ENCODE results near the gene OXNAD1. TPM values are rescaled to one million over a fixed set of nuclear protein-coding genes. Genes with fewer than 3 reads are reported as not detected.

The OXNAD1 gene
- total RNA-seq, 1 donor from 2014 or later = 29.5 TPM

DNA sequence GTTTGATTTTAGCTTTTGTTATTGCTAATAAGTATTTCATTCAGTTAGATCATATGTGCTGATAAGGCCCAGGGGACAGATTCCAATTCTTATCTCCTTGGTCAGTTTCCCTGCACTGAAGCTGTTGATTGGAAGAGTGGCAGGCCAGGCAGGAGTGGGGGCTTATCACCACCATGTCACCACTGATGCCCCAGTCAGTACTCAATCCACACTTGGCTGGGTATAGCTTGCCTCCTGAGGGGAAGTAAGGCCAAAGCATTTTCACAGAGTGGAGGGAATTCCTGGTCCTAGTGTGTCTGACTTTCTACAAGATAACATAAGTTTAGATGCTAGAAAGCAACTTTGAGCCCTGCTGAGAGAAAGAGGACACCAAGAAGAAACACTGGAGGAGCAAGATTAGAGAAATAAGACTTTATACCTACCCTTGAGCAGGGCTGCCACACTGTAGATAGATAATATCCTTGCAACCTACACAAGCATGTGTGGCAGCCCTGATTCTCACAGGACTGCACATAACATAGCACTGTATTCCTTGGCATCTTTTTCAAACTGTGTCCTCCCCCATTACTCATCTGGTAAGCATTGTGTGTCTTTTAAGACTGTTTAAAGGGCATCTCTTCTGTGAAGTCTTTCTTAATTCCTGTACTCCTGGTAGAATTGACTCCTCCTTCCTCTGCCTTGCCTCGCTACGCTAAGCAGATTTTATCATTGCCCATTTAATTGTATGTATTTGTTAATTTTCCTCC is 24.3 kb downstream of the OXNAD1 start:
- Mint-ChIP-seq H3K4me1 (ENCODE audit: low read depth) (peaks cover 82% of the 10 kb centered on the region), H3K36me3 (ENCODE audit: low read depth) (peaks cover 26% of the 10 kb centered on the region), H3K27ac (peak overlapping the region; percentile 80), H3K4me3 (peak overlapping the region; percentile 91), H3K9me3 (peaks cover 11% of the 10 kb centered on the region), H3K27me3 (ENCODE audit: insufficient read depth) (no peaks in the 10 kb centered on the region)
- no peak for DNase-seq (ENCODE audit: low spot score)
- intact Hi-C loops (cut with micrococcal nuclease) = loop anchor here (5.0 to 10.0 kb wide), 4 partner anchors 178 to 943 kb away; no protein-coding TSS in a partner anchor

DNA sequence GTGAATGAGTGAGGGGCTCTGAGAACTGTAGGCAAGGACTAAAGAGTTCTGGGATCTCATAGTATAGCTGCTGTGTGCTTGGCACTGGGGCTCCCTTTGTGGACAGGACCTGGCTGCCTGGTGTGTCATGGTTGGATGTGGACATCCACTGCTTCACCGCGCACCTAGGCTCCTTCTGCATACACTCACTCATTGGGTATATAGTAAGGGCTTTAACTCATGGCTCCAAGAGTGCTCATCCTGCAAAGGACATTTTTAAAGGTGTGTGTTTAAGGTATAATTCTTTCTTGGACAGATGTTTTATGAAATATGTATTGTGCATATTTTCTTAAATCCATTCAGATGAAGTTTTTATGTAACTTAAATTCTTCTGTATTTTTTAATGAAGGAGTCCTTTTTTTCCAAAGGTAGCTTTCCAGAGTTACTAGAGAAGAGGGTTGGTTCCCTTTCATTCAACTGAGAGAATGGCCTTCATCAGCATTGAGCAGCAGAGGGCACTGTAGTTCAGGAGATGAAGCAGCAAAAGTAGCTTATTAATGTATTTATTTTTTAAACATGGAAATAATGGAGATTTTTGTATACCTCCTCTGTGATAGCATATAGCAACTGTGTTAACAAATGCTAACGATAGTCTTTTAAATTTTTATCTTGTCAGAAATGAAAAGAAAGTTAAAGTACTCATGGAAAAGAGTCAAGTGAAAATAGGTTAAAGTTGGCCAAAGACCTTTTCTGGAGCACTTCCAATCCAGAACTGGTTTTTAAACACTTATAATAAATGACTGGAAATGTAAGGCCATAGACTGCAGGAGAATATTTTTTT is 25.2 kb downstream of the OXNAD1 start:
- Mint-ChIP-seq H3K27ac (peak overlapping the region; percentile 80), H3K4me3 (peak overlapping the region; percentile 91), H3K36me3 (ENCODE audit: low read depth) (peaks cover 23% of the 10 kb centered on the region), H3K4me1 (ENCODE audit: low read depth) (peaks cover 80% of the 10 kb centered on the region), H3K9me3 (peaks cover 14% of the 10 kb centered on the region), H3K27me3 (ENCODE audit: insufficient read depth) (no peaks in the 10 kb centered on the region)
- no peak for DNase-seq (ENCODE audit: low spot score)
- intact Hi-C loops (cut with micrococcal nuclease) = loop anchor here (1.0 to 10.0 kb wide), 5 partner anchors 29 to 925 kb away; no protein-coding TSS in a partner anchor

DNA sequence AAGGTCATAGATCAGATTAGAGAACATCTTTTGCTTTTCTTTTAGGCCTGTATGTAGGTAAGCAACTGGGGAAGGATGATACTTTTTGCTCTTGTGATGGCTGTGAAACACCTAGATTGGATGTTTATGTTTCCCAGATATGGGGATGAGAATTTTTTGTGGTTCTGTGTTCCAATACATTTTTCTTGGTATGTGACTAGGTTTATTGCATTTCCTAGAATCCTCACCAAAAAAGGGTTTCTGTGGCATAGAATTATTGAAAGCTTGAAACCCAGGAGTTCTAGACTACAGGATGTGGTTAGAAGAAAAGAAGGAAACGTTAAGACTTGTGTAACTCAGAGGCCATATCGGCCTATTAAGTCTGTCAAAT is 25.8 kb downstream of the OXNAD1 start:
- Mint-ChIP-seq H3K27ac (peak overlapping the region; percentile 80), H3K36me3 (ENCODE audit: low read depth) (peaks cover 28% of the 10 kb centered on the region), H3K27me3 (ENCODE audit: insufficient read depth) (no peaks in the 10 kb centered on the region), H3K4me3 (peak overlapping the region; percentile 91), H3K9me3 (peaks cover 14% of the 10 kb centered on the region), H3K4me1 (ENCODE audit: low read depth) (peaks cover 80% of the 10 kb centered on the region)
- intact Hi-C loops (cut with micrococcal nuclease) = loop anchor here (1.0 to 10.0 kb wide), 9 partner anchors 10 to 926 kb away; no protein-coding TSS in a partner anchor
- DNase-seq (ENCODE audit: low spot score) = no peak

DNA sequence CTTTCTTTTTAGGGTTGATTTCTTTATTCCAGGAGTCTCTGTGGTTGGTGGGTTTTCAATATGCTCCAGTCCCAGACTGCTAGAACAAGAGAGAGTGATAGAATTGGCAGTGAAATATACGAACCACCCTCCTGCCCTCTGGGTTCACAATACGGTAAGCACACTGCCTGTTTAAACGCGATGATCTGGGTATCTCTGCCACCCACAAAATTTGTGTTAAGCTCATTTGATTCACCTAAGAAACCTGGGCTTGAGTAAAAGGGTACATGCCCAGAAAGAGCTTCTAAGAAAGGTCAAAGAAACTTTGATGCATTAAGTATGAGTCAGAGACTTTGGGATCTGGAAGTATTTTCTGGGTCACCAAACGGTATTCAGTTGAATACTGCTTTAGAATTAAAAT is 29.8 kb downstream of the OXNAD1 start:
- peak overlapping the region; percentile 64 for H3K4me3 Mint-ChIP-seq
- intact Hi-C loops (cut with micrococcal nuclease) = loop anchor here (5.0 to 10.0 kb wide), 2 partner anchors 547 to 930 kb away; no protein-coding TSS in a partner anchor
- peaks cover 83% of the 10 kb centered on the region for H3K4me1 Mint-ChIP-seq (ENCODE audit: low read depth)
- H3K36me3 Mint-ChIP-seq (ENCODE audit: low read depth) = peaks cover 49% of the 10 kb centered on the region
- no peaks in the 10 kb centered on the region for H3K27me3 Mint-ChIP-seq (ENCODE audit: insufficient read depth)
- DNase-seq (ENCODE audit: low spot score) = no peak
- H3K9me3 Mint-ChIP-seq = peaks cover 14% of the 10 kb centered on the region
- peak overlapping the region; percentile 77 for H3K27ac Mint-ChIP-seq

DNA sequence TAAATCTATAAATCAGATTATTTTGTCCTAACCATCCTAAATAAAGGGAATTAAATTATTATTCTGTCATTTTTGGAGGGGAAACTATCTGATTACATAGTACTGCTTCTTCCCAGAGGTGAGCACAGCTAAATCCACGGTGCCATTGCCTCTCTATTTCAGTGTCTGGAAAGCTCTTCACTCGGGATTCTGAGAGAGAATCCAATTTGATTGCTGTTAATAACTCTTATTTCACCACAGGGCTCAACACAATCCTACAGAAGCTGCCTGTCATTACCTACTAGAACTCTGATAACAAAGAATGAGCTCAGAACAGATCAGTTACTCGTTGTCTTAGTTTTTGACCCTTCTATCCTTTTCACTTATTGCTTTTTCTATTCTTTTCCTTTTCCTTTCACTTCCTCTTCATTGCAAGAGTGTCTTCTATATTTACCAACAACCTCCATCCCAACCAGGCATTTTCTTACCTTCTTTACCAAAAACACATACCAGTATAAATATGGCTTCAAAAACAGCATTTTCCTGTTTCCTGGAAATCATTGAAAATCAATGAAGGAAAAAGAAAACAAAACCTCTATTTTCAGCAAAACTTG is 30.4 kb downstream of the OXNAD1 start:
- H3K4me3 Mint-ChIP-seq = peak overlapping the region; percentile 36
- peaks cover 83% of the 10 kb centered on the region for H3K4me1 Mint-ChIP-seq (ENCODE audit: low read depth)
- H3K36me3 Mint-ChIP-seq (ENCODE audit: low read depth) = peaks cover 49% of the 10 kb centered on the region
- peak overlapping the region; percentile 64 for H3K27ac Mint-ChIP-seq
- DNase-seq (ENCODE audit: low spot score) = no peak
- intact Hi-C loops (cut with micrococcal nuclease) = loop anchor here (10.0 kb wide), 1 partner anchor 931 kb away; no protein-coding TSS in a partner anchor
- peaks cover 14% of the 10 kb centered on the region for H3K9me3 Mint-ChIP-seq
- no peaks in the 10 kb centered on the region for H3K27me3 Mint-ChIP-seq (ENCODE audit: insufficient read depth)

DNA sequence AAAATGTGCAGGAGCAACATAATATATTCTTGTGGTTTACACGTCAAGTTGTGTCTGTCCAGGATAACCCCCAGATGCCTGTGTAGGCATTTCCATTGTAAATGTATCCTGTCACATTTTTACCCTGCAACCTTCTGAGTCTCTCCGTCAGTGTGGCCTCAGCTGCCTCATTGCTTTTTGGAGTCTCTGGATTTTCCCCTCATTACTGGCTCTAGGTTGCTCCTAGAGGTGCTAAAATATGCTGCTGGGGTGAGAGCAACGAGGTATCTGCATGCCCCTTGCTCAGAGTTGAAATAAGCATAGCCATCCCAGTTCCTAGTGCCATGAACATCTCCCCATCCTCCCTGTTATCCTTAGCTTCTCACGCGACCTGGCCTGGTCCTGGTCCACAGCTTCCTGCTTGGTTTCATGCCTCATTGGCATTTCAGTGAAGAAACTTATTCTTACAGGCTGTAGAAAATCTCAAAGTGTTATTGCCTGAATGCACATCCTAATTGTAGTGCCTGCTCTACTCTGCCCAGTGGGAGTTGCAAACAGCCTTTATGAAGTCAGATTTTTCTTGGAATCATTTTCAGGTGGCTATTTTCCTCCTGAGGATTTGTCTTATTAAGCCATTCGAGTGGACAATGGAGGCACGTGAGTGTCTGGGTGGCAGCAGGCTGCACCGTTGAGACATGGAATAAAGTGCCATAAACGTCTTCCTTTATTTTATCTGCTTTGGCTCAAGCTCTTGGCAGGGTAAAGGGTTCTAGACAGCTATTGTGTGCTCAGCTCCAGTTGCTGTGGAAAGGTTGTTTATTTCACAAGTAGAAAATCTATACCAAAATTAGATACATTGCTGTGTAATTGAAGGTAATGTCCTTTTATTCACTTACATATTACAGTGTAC is 33.2 kb downstream of the OXNAD1 start:
- H3K9me3 Mint-ChIP-seq = peaks cover 9% of the 10 kb centered on the region
- H3K4me1 Mint-ChIP-seq (ENCODE audit: low read depth) = peaks cover 87% of the 10 kb centered on the region
- no peak for DNase-seq (ENCODE audit: low spot score)
- H3K27ac Mint-ChIP-seq = peak overlapping the region; percentile 80
- peaks cover 58% of the 10 kb centered on the region for H3K36me3 Mint-ChIP-seq (ENCODE audit: low read depth)
- peak overlapping the region; percentile 46 for H3K4me3 Mint-ChIP-seq
- intact Hi-C loops (cut with micrococcal nuclease) = loop anchor here (10.0 kb wide), 1 partner anchor 933 kb away; no protein-coding TSS in a partner anchor
- H3K27me3 Mint-ChIP-seq (ENCODE audit: insufficient read depth) = no peaks in the 10 kb centered on the region

DNA sequence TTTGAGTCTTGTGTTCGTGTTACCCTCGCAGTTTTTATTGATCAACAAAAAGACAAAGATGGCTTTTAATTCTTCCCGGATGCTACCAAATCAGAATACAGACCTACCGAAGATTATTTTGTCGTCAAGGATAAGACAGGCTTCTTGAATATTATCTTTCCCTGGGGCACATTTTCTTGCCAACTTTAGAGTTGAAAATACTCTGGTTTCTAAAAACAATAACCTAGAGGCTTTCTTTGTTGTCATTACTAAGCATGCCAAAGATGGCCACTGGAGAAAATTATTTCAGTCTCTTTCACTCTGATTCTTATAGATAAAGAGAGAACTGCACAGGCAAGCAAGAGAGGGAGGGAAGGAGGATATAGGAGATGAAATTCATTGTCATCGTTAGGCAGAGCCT is 33.9 kb downstream of the OXNAD1 start:
- Mint-ChIP-seq H3K27ac (peak overlapping the region; percentile 80), H3K27me3 (ENCODE audit: insufficient read depth) (no peaks in the 10 kb centered on the region), H3K4me1 (ENCODE audit: low read depth) (peaks cover 91% of the 10 kb centered on the region), H3K9me3 (peaks cover 3% of the 10 kb centered on the region), H3K36me3 (ENCODE audit: low read depth) (peaks cover 55% of the 10 kb centered on the region), H3K4me3 (peak overlapping the region; percentile 43)
- DNase-seq (ENCODE audit: low spot score) = no peak
- intact Hi-C loops (cut with micrococcal nuclease) = loop anchor here (10.0 kb wide), 1 partner anchor 934 kb away; no protein-coding TSS in a partner anchor

DNA sequence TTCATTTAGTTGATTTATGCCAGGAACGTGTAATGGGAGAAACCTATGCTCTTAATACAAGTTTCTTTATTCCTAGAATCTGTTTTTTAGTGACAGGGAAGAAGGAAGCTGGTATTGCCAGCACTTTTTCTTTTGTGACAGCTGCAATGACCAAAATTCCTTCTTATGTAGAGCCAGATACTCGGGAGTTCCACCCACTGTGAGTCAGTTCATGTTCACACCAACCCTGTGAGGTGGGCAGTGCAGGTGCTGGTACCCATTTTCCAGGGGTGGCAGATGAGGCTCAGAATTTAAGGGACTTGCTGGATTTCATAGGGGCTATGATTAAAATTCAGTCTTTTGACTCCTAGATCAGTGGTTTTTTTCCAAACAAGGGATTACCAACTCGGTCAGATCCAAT is 34.7 kb downstream of the OXNAD1 start:
- intact Hi-C loops (cut with micrococcal nuclease) = loop anchor here (2.0 to 10.0 kb wide), 4 partner anchors 13 to 935 kb away; partner anchors contain the start of gene RFTN1
- Mint-ChIP-seq H3K4me1 (ENCODE audit: low read depth) (peaks cover 95% of the 10 kb centered on the region), H3K9me3 (peaks cover 1% of the 10 kb centered on the region), H3K27me3 (ENCODE audit: insufficient read depth) (no peaks in the 10 kb centered on the region), H3K36me3 (ENCODE audit: low read depth) (peaks cover 59% of the 10 kb centered on the region), H3K27ac (peak overlapping the region; percentile 95), H3K4me3 (peak overlapping the region; percentile 43)
- no peak for DNase-seq (ENCODE audit: low spot score)

DNA sequence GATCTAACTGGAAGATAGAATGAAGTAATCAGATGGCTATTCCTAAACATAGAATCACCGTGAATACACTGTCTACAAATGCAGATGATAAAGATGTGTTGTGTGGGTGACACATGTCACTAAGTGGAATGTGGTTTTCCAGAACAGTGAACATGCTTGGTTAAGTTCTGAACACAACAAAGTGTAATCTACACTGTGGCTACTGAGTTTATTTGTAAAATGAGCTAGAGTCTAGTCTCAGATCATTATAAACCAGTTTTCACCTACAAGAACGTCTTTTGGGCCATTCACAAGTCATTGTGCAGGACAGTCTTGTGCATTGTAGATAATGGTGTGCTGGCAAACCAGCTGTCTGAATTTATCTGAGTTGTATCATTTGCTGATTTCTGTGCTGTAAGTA is 35.3 kb downstream of the OXNAD1 start:
- H3K36me3 Mint-ChIP-seq (ENCODE audit: low read depth) = peaks cover 59% of the 10 kb centered on the region
- no peaks in the 10 kb centered on the region for H3K27me3 Mint-ChIP-seq (ENCODE audit: insufficient read depth)
- DNase-seq (ENCODE audit: low spot score) = no peak
- no peaks in the 10 kb centered on the region for H3K9me3 Mint-ChIP-seq
- peaks cover 96% of the 10 kb centered on the region for H3K4me1 Mint-ChIP-seq (ENCODE audit: low read depth)
- intact Hi-C loops (cut with micrococcal nuclease) = loop anchor here (2.0 to 10.0 kb wide), 3 partner anchors 14 to 724 kb away; partner anchors contain the start of gene RFTN1
- H3K4me3 Mint-ChIP-seq = peak overlapping the region; percentile 8
- peak overlapping the region; percentile 95 for H3K27ac Mint-ChIP-seq

DNA sequence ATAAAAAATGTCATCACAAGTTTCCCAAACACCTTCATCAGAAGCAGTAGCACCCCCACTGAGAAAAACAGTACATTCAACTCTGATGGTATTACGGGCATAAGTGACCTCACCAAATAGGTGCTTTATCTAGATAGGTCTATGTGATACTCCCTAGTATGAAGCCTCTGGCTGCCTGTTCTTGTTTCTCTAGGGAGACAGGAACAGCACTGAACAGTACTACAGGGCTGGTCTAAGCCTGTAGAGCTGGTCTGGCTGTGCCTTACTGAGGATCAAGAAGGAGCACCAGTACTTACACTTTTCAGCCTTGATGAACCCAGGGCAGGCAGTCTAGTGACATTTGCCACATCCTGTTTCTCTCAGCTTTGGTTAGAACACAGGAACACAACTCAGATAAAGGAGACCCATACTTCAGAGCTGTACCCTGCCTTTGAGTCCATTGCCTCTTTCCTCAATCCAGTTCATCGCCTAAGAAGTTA is 35.9 kb downstream of the OXNAD1 start:
- no peaks in the 10 kb centered on the region for H3K9me3 Mint-ChIP-seq
- peak overlapping the region; percentile 87 for H3K4me3 Mint-ChIP-seq
- intact Hi-C loops (cut with micrococcal nuclease) = loop anchor here (1.0 to 10.0 kb wide), 5 partner anchors 8 to 724 kb away; partner anchors contain the start of gene RFTN1
- peak; percentile 63 for DNase-seq (ENCODE audit: low spot score)
- no peaks in the 10 kb centered on the region for H3K27me3 Mint-ChIP-seq (ENCODE audit: insufficient read depth)
- peaks cover 59% of the 10 kb centered on the region for H3K36me3 Mint-ChIP-seq (ENCODE audit: low read depth)
- H3K4me1 Mint-ChIP-seq (ENCODE audit: low read depth) = peaks cover 96% of the 10 kb centered on the region
- peak overlapping the region; percentile 95 for H3K27ac Mint-ChIP-seq

DNA sequence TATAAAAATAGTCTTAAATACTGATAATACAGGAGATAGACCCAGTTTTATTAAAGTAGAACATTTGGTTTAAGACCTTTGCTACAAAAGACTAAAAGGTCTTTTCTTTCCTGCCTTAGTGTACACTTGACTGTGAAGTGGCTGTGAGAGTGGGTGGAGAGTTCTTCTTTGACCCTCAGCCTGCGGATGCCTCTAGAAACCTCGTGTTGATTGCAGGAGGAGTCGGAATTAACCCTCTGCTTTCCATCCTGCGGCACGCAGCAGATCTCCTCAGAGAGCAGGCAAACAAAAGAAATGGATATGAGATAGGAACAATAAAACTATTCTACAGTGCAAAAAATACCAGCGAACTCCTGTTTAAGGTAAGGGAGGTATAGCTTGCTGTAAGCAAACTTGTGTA is 36.5 kb downstream of the OXNAD1 start:
- Mint-ChIP-seq H3K27ac (peak overlapping the region; percentile 95), H3K36me3 (ENCODE audit: low read depth) (peaks cover 59% of the 10 kb centered on the region), H3K4me3 (peak overlapping the region; percentile 87), H3K9me3 (no peaks in the 10 kb centered on the region), H3K27me3 (ENCODE audit: insufficient read depth) (no peaks in the 10 kb centered on the region), H3K4me1 (ENCODE audit: low read depth) (peaks cover 96% of the 10 kb centered on the region)
- no peak for DNase-seq (ENCODE audit: low spot score)
- intact Hi-C loops (cut with micrococcal nuclease) = loop anchor here (1.0 to 10.0 kb wide), 5 partner anchors 8 to 723 kb away; partner anchors contain the start of gene RFTN1
